Gastrocnemius medialis (tissue), 4 donors: ENCODE measurements around the gene COMTD1.

Experiments used
- CTCF ChIP-seq, 5 experiments: fragments of 450-650 bp in 3 of 5; fragments of 200-600 bp in 2 of 5; sonication (generic) in 2 of 5; IDR thresholded peaks in 4 of 5; conservative IDR thresholded peaks in 1 of 5; 1 replicate in 4 of 5; 2 replicates in 1 of 5; pipeline ENCODE4 v1.5.1; 2016 to 2019; ENCODE audit warnings: antibody characterized with exemption in 5 of 5, mild to moderate bottlenecking in 3 of 5, moderate library complexity in 3 of 5
- POLR2A ChIP-seq, 2 donors: fragments of 450-650 bp; IDR thresholded peaks; one replicate each; pipeline ENCODE4 v1.6.1; 2017; ENCODE audit warnings: antibody characterized with exemption in 2 of 2, mild to moderate bottlenecking in 2 of 2, moderate library complexity in 2 of 2

- no peak for TF ChIP-seq CTCF (IDR thresholded peaks at IDR 0.05 in 4 of 5, conservative IDR thresholded peaks at IDR 0.05 in 1 of 5)
- no peak for TF ChIP-seq POLR2A (IDR thresholded peaks at IDR 0.05)
Measured at GRCh38 chr10:75269605-75270004, 33.8 kb upstream of the COMTD1 start.
